ENCODE data around the gene SEMA4F.

The SEMA4F gene

DNA sequence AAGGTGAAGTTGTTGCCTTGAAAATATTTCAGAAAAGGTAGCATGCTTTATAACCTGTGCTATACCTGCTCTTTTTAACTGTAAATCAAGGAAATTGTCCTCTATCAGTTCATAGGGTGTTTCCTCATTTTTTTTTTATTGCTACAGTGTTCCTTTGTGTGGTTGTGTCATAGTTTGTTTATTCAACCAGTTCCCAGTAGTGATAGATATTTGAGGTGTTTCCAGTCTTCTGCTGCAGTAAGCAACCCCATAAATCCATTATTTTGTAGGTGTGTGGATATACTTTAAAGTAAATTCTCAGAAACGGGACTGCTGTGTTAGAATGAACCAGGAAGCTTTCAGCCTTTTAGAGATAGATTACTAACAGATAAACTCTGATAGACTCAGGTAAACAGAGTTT is 39.6 kb downstream of the SEMA4F start:
- H3K9ac ChIP-seq: no peak overlapping the region
- no peaks in the 10 kb centered on the region for H3K9me3 ChIP-seq (ENCODE audit: control insufficient read depth, low read length)
- H3K4me2 ChIP-seq (ENCODE audit: low read length): no peak overlapping the region
- no peak overlapping the region for H2AFZ ChIP-seq
- H3K36me3 ChIP-seq (ENCODE audit: control insufficient read depth, insufficient read depth, low read length): no peaks in the 10 kb centered on the region
- H3K4me1 ChIP-seq: no peaks in the 10 kb centered on the region
- no peaks in the 10 kb centered on the region for H3K79me2 ChIP-seq
- H3K27me3 ChIP-seq (ENCODE audit: control insufficient read depth, insufficient read depth, low read length): no peaks in the 10 kb centered on the region
- TF ChIP-seq, protein P1, sequence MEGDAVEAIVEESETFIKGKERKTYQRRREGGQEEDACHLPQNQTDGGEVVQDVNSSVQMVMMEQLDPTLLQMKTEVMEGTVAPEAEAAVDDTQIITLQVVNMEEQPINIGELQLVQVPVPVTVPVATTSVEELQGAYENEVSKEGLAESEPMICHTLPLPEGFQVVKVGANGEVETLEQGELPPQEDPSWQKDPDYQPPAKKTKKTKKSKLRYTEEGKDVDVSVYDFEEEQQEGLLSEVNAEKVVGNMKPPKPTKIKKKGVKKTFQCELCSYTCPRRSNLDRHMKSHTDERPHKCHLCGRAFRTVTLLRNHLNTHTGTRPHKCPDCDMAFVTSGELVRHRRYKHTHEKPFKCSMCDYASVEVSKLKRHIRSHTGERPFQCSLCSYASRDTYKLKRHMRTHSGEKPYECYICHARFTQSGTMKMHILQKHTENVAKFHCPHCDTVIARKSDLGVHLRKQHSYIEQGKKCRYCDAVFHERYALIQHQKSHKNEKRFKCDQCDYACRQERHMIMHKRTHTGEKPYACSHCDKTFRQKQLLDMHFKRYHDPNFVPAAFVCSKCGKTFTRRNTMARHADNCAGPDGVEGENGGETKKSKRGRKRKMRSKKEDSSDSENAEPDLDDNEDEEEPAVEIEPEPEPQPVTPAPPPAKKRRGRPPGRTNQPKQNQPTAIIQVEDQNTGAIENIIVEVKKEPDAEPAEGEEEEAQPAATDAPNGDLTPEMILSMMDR (IDR thresholded peaks at IDR 0.05): no peak
- no peak overlapping the region for H3K4me3 ChIP-seq (ENCODE audit: low read depth, low read length)
- H3K27ac ChIP-seq: no peak overlapping the region

DNA sequence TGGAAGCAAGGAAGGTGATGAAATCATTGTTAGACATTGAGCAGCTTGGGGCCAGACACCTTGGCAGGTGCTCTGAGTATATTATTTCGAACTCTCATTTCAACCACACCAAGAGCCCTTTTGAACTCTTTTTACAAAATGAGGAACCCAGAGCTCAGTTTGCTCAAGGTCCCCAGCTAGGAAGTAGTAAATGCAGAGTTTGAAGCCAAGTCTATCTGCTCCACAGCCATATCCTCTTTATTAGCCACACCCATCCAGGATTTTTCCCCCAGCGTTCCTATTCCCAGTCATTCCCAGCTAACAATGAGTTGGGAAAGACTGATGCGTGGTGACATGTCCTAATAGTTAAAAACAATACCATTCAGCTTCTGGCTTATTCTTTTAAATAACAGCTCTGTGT is 40.2 kb downstream of the SEMA4F start:
- Histone ChIP-seq H3K9ac (no peak overlapping the region), H3K36me3 (ENCODE audit: control insufficient read depth, insufficient read depth, low read length) (no peaks in the 10 kb centered on the region), H3K4me1 (no peaks in the 10 kb centered on the region), H2AFZ (no peak overlapping the region), H3K4me3 (ENCODE audit: low read depth, low read length) (no peak overlapping the region), H3K27ac (no peak overlapping the region), H3K9me3 (ENCODE audit: control insufficient read depth, low read length) (no peaks in the 10 kb centered on the region), H3K27me3 (ENCODE audit: control insufficient read depth, insufficient read depth, low read length) (no peaks in the 10 kb centered on the region), H3K4me2 (ENCODE audit: low read length) (no peak overlapping the region), H3K79me2 (no peaks in the 10 kb centered on the region)
- TF ChIP-seq, protein P1 (IDR thresholded peaks at IDR 0.05): no peak

DNA sequence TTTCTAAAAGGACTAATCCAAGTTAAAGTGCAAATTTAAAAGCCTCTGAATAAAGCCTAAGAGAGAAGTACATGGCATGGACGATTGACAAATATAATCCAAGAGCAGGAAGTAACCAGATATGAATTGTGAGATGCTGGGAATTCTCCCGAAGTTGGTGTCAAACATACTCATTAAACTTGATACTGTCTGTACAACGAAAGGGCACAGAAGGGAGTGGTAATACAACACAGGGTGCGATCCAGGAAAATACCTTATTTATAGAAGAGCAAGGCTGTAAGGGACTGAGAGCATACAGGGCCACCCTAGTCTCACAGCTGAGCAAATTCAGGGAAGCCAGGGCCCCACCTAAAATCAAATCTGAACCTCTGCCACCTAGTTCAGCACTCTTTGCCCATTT is 41.6 kb downstream of the SEMA4F start:
- Histone ChIP-seq H3K4me2 (ENCODE audit: low read length) (no peak overlapping the region), H3K27me3 (ENCODE audit: control insufficient read depth, insufficient read depth, low read length) (no peaks in the 10 kb centered on the region), H3K9me3 (ENCODE audit: control insufficient read depth, low read length) (no peaks in the 10 kb centered on the region), H3K4me3 (ENCODE audit: low read depth, low read length) (no peak overlapping the region), H2AFZ (no peak overlapping the region), H3K27ac (no peak overlapping the region), H3K36me3 (ENCODE audit: control insufficient read depth, insufficient read depth, low read length) (no peaks in the 10 kb centered on the region), H3K9ac (no peak overlapping the region), H3K4me1 (no peaks in the 10 kb centered on the region), H3K79me2 (no peaks in the 10 kb centered on the region)
- TF ChIP-seq, protein P1 (IDR thresholded peaks at IDR 0.05): no peak

DNA sequence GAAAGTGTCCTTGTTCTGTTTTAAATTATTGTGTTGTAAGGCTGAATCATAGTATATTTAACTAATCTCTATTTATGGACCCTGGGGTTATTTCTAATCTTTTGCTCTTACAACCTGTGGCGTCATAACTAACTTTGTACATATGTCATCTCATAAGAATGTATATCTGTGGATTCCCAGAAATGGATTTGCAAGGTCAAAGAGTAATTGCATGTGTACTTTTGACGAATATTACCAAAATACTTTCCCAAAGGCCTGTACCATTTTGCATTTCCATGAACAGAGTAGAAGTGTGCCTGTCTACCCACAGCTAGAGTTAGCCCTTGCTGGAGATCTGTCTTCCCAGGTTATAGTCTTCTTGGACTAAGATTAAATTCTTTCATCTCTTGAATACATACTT is 42.8 kb downstream of the SEMA4F start:
- no peaks in the 10 kb centered on the region for H3K79me2 ChIP-seq
- no peak overlapping the region for H3K27ac ChIP-seq
- no peaks in the 10 kb centered on the region for H3K36me3 ChIP-seq (ENCODE audit: control insufficient read depth, insufficient read depth, low read length)
- H3K9ac ChIP-seq: no peak overlapping the region
- H3K4me2 ChIP-seq (ENCODE audit: low read length): no peak overlapping the region
- H3K9me3 ChIP-seq (ENCODE audit: control insufficient read depth, low read length): no peaks in the 10 kb centered on the region
- H3K4me3 ChIP-seq (ENCODE audit: low read depth, low read length): no peak overlapping the region
- no peaks in the 10 kb centered on the region for H3K4me1 ChIP-seq
- no peak overlapping the region for H2AFZ ChIP-seq
- TF ChIP-seq, protein P1 (IDR thresholded peaks at IDR 0.05): no peak
- no peaks in the 10 kb centered on the region for H3K27me3 ChIP-seq (ENCODE audit: control insufficient read depth, insufficient read depth, low read length)

DNA sequence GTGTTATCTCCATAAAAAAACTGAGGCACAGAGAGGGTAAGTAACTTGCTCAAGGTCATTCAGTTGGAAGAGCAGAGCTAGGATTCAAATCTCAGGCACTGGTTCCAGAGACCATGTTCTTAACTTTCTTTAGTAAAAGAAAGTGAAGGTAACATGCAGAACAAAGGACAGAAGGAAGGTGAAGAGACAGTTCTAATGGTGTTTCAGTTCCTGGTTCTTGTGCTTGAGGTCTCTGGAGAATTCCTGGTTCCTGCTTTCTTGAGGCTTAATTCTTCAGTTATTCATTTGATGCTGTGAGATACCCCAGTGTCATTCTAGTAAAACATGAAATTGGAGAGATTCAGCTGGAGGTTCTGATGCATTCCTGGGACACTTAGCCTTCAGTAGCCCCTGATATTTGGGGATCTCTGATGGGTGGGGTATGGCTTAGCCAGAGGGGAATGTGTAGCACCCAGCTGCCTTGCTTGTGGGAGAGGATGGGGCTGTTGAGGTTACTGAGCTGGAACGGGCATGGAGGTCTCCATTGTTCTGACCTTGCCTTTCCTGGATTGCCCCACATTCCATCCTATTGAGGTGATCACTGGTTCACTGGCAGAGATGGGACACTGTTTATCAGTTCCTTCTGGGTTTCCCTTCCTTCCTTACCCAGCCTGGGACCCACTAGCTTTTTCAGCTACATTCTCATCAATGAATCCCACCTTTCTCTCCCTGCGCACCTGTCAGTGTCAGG is 46.8 kb downstream of the SEMA4F start:
- Histone ChIP-seq H3K27me3 (ENCODE audit: control insufficient read depth, insufficient read depth, low read length) (no peaks in the 10 kb centered on the region), H3K79me2 (no peaks in the 10 kb centered on the region), H3K27ac (no peak overlapping the region), H3K4me3 (ENCODE audit: low read depth, low read length) (no peak overlapping the region), H3K4me1 (no peaks in the 10 kb centered on the region), H3K9ac (no peak overlapping the region), H3K9me3 (ENCODE audit: control insufficient read depth, low read length) (no peaks in the 10 kb centered on the region), H2AFZ (no peak overlapping the region), H3K36me3 (ENCODE audit: control insufficient read depth, insufficient read depth, low read length) (no peaks in the 10 kb centered on the region), H3K4me2 (ENCODE audit: low read length) (no peak overlapping the region)
- TF ChIP-seq, protein P1 (IDR thresholded peaks at IDR 0.05): no peak

All from parathyroid adenoma (tissue), 2 donors.